HG03439 (cell line): ENCODE results near the gene DTX1.

Source experiments
- ATAC-seq: cut with Tn5 transposase; IDR thresholded peaks from one replicate; pipeline ENCODE4 v1.9.1; 2021; ENCODE audit warnings: mild to moderate bottlenecking, moderate library complexity; ENCODE audit not compliant: unreplicated experiment

The DTX1 gene

DNA sequence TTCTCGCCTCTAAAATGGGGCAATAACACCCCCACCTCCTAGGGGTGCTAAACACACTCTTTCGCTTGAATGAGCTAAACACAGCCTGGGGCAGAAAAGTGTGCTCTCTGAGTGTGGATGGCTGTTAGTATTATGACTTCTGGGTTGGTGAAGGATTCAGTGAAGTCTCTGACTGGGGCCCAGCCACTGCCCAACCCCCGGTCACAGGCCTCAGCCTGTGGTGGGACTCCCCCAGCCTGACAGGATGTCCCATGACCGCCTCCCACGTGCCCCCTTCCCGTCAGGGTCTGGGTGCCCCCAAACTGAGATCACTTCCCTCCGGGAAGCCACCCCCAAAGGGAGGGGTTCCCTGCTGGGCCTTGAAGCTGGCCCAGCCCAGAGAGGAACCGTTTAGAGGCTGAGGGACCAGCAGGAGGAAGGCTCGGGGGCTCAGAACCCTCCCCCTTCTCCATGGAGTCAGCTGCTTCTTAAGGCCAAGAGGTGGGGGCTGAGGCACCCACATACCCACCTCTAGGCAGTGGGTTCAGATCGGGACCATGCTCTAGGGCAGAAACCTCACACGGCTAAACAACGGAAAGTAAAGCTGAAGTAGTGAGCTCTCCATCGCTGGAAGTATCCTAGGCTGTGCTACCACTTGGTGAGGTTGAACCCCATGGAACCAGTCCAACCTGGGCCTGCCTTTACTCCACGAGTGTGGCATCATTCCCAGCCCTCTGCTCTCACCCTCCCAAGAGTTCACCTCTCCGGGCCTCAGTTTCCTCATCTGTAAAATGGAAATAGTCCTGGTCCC lies 13.8 kb downstream of the DTX1 start:
- ATAC-seq, result peak; percentile 50

GRCh38 chr12:113071135-113072112 lies 14.9 kb downstream of the DTX1 start:
- no peak for ATAC-seq

GRCh38 chr12:113072136-113072535 lies 15.6 kb downstream of the DTX1 start:
- no peak for ATAC-seq

GRCh38 chr12:113073586-113073985 lies 17.1 kb downstream of the DTX1 start:
- ATAC-seq, result no peak

- peak; percentile 89 for ATAC-seq
Observed at GRCh38 chr12:113075137-113075683, 18.7 kb downstream of the DTX1 start.

GRCh38 chr12:113077057-113077858 lies 20.7 kb downstream of the DTX1 start:
- no peak for ATAC-seq

DNA sequence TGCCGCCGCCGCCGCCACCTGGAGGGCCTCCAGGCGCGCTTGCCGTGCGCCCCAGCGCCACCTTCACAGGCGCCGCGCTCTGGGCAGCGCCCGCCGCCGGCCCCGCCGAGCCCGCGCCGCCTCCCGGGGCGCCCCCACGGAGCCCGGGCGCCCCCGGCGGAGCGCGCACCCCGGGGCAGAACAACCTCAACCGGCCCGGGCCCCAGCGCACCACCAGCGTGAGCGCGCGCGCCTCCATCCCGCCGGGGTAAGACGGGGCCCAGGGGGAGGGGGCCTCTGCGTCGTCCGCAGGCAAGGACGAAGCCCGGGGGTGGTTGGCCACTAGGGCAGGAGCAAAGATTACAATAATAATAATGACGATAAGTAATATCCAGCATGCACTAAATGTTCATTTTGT lies 21.3 kb downstream of the DTX1 start:
- no peak for ATAC-seq

DNA sequence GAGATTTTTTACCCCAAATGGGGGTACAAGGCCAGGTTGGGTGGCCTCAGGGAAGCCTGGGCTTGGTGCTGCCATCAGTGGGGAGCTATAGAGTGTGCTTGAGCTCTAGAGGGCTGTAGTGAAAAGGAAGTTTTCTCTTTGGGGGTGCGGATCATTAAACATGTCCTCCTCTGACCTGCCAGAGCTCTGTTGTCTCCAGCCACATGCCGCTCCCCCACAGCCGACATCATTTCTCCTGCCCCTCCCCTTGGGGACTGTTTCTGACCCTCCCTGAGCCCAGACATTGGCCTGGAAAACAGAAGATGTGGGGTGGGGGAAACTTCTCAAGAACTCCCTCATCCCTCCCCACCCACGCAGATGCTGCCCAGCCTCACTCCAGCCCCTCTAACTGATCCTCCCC lies 25.3 kb downstream of the DTX1 start:
- no peak for ATAC-seq

GRCh38 chr12:113082486-113083148 lies 26.1 kb downstream of the DTX1 start:
- ATAC-seq, result peak; percentile 56

- ATAC-seq, result no peak
Observed at GRCh38 chr12:113083863-113084435, 27.4 kb downstream of the DTX1 start.

- ATAC-seq, result no peak
Observed at GRCh38 chr12:113086249-113087164, 30.0 kb downstream of the DTX1 start.

- no peak for ATAC-seq
Observed at GRCh38 chr12:113087193-113087592, 30.7 kb downstream of the DTX1 start.

- no peak for ATAC-seq
Observed at GRCh38 chr12:113088037-113088436, 31.5 kb downstream of the DTX1 start.

GRCh38 chr12:113088971-113089756 lies 32.6 kb downstream of the DTX1 start:
- no peak for ATAC-seq

DNA sequence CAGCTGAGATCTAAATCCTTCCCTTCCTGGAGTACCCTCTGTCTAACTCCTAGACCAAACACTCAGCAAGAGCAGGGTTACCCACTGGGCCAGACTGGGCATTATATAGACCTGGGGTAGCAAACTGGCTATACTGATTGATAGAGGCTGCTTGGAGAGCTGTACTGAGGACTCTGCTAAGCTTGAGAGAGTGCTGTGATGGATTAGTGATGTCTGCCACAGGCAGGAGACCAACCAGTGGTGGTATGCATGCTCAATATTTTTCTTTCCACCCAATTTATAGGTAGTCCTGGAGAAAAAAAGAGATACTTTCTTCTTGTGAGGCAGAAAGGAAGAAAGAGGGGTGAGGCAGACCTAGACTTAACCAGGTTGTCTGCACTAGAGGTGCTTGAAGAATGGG lies 33.3 kb downstream of the DTX1 start:
- ATAC-seq, result no peak

DNA sequence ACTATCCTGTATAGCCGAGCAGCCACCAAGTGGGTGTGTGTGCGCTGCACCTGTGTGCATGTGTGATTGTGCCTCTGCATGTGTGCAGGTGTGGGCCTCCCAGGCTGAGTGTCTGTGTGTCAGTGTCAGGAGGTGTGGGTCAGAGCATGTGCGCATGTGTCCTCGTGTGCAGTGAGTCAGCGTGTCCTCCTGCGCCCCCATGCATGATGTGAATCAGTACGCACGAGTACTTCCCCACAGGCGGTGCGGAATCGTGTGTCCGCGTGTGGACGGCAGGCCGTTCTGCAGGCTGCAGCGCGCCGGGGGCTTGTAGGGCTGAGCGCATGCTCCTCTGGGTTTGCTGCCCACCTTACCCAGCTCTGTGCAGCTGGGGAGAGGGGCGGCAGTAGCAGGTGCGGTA lies 34.2 kb downstream of the DTX1 start:
- ATAC-seq, result no peak

DNA sequence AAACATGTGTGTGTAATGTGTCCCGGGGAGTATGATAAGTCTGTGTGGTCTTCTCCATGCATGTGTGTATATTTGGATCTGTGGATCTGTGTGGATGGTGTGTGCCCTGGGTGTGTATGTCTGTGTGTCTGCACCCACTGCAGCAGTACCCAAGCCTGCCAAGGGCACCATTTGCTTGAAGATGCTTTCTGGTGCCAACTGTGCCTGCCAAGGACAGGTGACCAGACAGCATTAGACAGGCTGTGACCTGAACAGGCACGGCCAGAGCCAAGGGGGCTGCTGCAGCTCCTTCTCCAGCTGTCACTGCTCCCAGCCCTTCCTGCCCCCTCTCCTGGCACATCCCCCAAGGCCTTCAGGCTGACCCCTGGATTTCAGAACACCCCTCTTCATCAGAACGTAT lies 35.0 kb downstream of the DTX1 start:
- no peak for ATAC-seq
